A549 (cell line): ENCODE measurements around the gene XPNPEP1.

Experiments used
- BHLHE40 ChIP-seq: IDR thresholded peaks from 2 replicates; pipeline ENCODE4 v1.6.1; 2012; ENCODE audit warnings: low read depth, low read length, inconsistent platforms
- CBX8 ChIP-seq: fragments of 200-600 bp; sonication (generic); IDR thresholded peaks from 2 replicates; pipeline ENCODE4 v1.6.1; 2016
- CTCF ChIP-seq: fragments of >200 bp; sonication (Bioruptor Twin); formaldehyde crosslinking; IDR thresholded peaks from 3 replicates; pipeline ENCODE4 v1.5.1; 2016
- EHMT2 ChIP-seq: fragments of 200-600 bp; sonication (generic); IDR thresholded peaks from 2 replicates; pipeline ENCODE4 v1.6.1; 2016; ENCODE audit warnings: antibody characterized with exemption, low read depth, mild to moderate bottlenecking, moderate library complexity
- KDM5A ChIP-seq: fragments of 200-600 bp; sonication (generic); IDR thresholded peaks from 2 replicates; pipeline ENCODE4 v1.6.1; 2016; ENCODE audit warnings: antibody characterized with exemption, mild to moderate bottlenecking
- POLR2A ChIP-seq: IDR thresholded peaks from 2 replicates; pipeline ENCODE4 v1.6.1; 2012; ENCODE audit warnings: mild to moderate bottlenecking, low read length
- SMC3 ChIP-seq: fragments of >200 bp; sonication (Bioruptor Twin); formaldehyde crosslinking; IDR thresholded peaks from 3 replicates; pipeline ENCODE4 v1.6.1; 2018; ENCODE audit warnings: inconsistent platforms
- USF2 ChIP-seq: fragments of 450-650 bp; IDR thresholded peaks from 2 replicates; pipeline ENCODE4 v1.6.1; 2014; ENCODE audit warnings: antibody characterized with exemption

GRCh38 chr10:109914966-109915365 is 8.3 kb downstream of the XPNPEP1 start:
- TF ChIP-seq CTCF (no peak), POLR2A (no peak), CBX8 (no peak), BHLHE40 (no peak), EHMT2 (no peak), KDM5A (no peak), USF2 (no peak), SMC3 (no peak)
